ENCODE results near the gene SEMA3D. TPM values are rescaled to one million over a fixed set of nuclear protein-coding genes. Genes with fewer than 3 reads are reported as not detected.

SEMA3D gene
- total RNA-seq, 1 donor, result 0.72 TPM

DNA sequence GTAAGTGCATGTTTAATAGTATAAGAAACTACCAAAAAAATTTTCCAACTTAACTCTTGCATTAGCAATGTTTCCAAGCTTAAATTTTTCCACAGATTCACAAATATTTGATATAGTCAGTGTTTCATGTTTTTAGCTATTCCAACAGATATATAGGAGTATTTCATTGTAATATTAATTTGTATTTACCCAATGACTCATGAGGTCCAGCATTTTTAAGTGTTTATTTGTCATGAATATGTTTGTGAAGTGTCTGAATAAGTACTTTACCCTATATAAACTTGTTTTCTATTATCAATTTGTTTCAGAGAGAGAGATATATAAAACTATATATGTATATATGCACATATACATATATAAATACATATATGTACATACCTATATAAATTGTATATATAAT lies 71.0 kb downstream of the SEMA3D start:
- H3K27me3 ChIP-seq (ENCODE audit: insufficient read depth, low read length), result peaks cover 10% of the 10 kb centered on the region
- TF ChIP-seq CTCF (IDR thresholded peaks at IDR 0.05; ENCODE audit: extremely low read depth, low read depth, low read length), result no peak
- no peaks in the 10 kb centered on the region for H4K20me1 ChIP-seq (ENCODE audit: insufficient read depth, low read length)
- H3K4me2 ChIP-seq (ENCODE audit: insufficient read depth, low read length), result no peak overlapping the region
- no peaks in the 10 kb centered on the region for H3K4me1 ChIP-seq (ENCODE audit: insufficient read depth, low read length)
- H3K36me3 ChIP-seq (ENCODE audit: insufficient read depth, low read length), result no peaks in the 10 kb centered on the region
- no peak for DNase-seq (ENCODE audit: insufficient read length, low spot score, missing footprints)
- no peak overlapping the region for H3K27ac ChIP-seq (ENCODE audit: low read depth, low read length)
- no peaks in the 10 kb centered on the region for H3K79me2 ChIP-seq (ENCODE audit: insufficient read depth, low read length)
- no peak overlapping the region for H3K4me3 ChIP-seq (ENCODE audit: insufficient read depth, low read length)
- no peaks in the 10 kb centered on the region for H3K9me3 ChIP-seq (ENCODE audit: low read depth, low read length)
- H2AFZ ChIP-seq (ENCODE audit: low read length), result no peak overlapping the region

DNA sequence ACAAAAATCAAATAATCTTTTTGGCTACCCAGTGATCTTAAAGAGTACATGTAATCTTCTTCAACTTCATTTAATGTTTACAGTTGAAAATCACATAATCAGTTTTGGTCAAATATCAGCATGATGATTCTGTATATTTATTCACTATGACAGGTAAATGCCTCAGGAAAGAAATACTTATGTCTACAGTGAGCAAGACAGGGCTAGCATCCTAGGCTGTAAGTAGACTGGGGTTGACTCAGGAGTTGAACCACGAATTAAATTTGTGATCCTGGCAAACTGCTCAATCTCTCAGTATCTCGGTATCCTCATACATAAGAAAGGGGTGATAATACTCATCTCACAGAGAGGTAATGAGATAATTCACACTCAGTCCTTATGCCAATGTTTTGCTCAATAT lies 71.8 kb downstream of the SEMA3D start:
- no peaks in the 10 kb centered on the region for H3K4me1 ChIP-seq (ENCODE audit: insufficient read depth, low read length)
- DNase-seq (ENCODE audit: insufficient read length, low spot score, missing footprints), result no peak
- H3K27me3 ChIP-seq (ENCODE audit: insufficient read depth, low read length), result peaks cover 18% of the 10 kb centered on the region

DNA sequence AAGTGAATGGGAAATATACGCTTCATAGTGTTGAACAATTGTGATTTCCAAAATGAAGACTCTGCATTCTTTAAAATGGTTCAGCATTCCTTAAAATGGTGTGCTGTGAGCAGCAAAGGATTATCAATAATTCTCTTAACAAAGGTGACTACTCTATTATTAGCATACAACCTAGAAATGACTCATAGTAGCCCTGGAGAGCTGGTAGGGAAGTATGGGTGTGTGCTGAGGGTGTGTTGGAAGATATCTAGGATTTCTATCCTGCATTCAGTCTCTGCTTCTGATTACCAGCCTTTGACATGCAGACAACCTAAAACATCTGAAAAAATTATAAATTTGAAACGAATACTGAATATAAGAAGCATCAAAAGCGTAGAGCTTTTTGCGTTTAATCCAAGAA lies 72.5 kb downstream of the SEMA3D start:
- H4K20me1 ChIP-seq (ENCODE audit: insufficient read depth, low read length), result no peaks in the 10 kb centered on the region
- no peak overlapping the region for H3K4me3 ChIP-seq (ENCODE audit: insufficient read depth, low read length)
- H3K4me1 ChIP-seq (ENCODE audit: insufficient read depth, low read length), result no peaks in the 10 kb centered on the region
- no peaks in the 10 kb centered on the region for H3K9me3 ChIP-seq (ENCODE audit: low read depth, low read length)
- no peak overlapping the region for H2AFZ ChIP-seq (ENCODE audit: low read length)
- no peak overlapping the region for H3K4me2 ChIP-seq (ENCODE audit: insufficient read depth, low read length)
- H3K79me2 ChIP-seq (ENCODE audit: insufficient read depth, low read length), result no peaks in the 10 kb centered on the region
- H3K27me3 ChIP-seq (ENCODE audit: insufficient read depth, low read length), result peaks cover 21% of the 10 kb centered on the region
- TF ChIP-seq CTCF (IDR thresholded peaks at IDR 0.05; ENCODE audit: extremely low read depth, low read depth, low read length), result no peak
- no peak for DNase-seq (ENCODE audit: insufficient read length, low spot score, missing footprints)
- H3K27ac ChIP-seq (ENCODE audit: low read depth, low read length), result no peak overlapping the region
- H3K36me3 ChIP-seq (ENCODE audit: insufficient read depth, low read length), result no peaks in the 10 kb centered on the region

More for the DNA sequence above, 71.8 kb downstream of the SEMA3D start:
- H3K36me3 ChIP-seq (ENCODE audit: insufficient read depth, low read length), result no peaks in the 10 kb centered on the region
- H3K27ac ChIP-seq (ENCODE audit: low read depth, low read length), result no peak overlapping the region
- no peaks in the 10 kb centered on the region for H3K9me3 ChIP-seq (ENCODE audit: low read depth, low read length)
- no peaks in the 10 kb centered on the region for H4K20me1 ChIP-seq (ENCODE audit: insufficient read depth, low read length)
- no peak for TF ChIP-seq CTCF (IDR thresholded peaks at IDR 0.05; ENCODE audit: extremely low read depth, low read depth, low read length)
- no peak overlapping the region for H3K4me3 ChIP-seq (ENCODE audit: insufficient read depth, low read length)
- no peak overlapping the region for H2AFZ ChIP-seq (ENCODE audit: low read length)
- H3K4me2 ChIP-seq (ENCODE audit: insufficient read depth, low read length), result no peak overlapping the region
- no peaks in the 10 kb centered on the region for H3K79me2 ChIP-seq (ENCODE audit: insufficient read depth, low read length)

GRCh38 chr7:85111761-85112160 lies 75.1 kb downstream of the SEMA3D start:
- no peak for TF ChIP-seq CTCF (IDR thresholded peaks at IDR 0.05; ENCODE audit: extremely low read depth, low read depth, low read length)
- H3K4me1 ChIP-seq (ENCODE audit: insufficient read depth, low read length), result no peaks in the 10 kb centered on the region
- no peaks in the 10 kb centered on the region for H3K79me2 ChIP-seq (ENCODE audit: insufficient read depth, low read length)
- H4K20me1 ChIP-seq (ENCODE audit: insufficient read depth, low read length), result no peaks in the 10 kb centered on the region
- H3K4me3 ChIP-seq (ENCODE audit: insufficient read depth, low read length), result no peak overlapping the region
- H3K27me3 ChIP-seq (ENCODE audit: insufficient read depth, low read length), result peaks cover 47% of the 10 kb centered on the region
- DNase-seq (ENCODE audit: insufficient read length, low spot score, missing footprints), result peak; percentile 2
- H3K27ac ChIP-seq (ENCODE audit: low read depth, low read length), result no peak overlapping the region
- H2AFZ ChIP-seq (ENCODE audit: low read length), result no peak overlapping the region
- no peak overlapping the region for H3K4me2 ChIP-seq (ENCODE audit: insufficient read depth, low read length)
- H3K9me3 ChIP-seq (ENCODE audit: low read depth, low read length), result no peaks in the 10 kb centered on the region
- no peaks in the 10 kb centered on the region for H3K36me3 ChIP-seq (ENCODE audit: insufficient read depth, low read length)
